ENCODE results near the gene CDC25B. TPM values are rescaled to one million over a fixed set of nuclear protein-coding genes. Genes with fewer than 3 reads are reported as not detected.
"Not testable (repeated sequence)": the region's sequence is repeated elsewhere in the genome, so short reads cannot be mapped to it uniquely, and the experiment has no call there.

Gene CDC25B
- polyA plus RNA-seq, 4 donors: 33.7 to 43.1 (median 38.4) TPM

DNA sequence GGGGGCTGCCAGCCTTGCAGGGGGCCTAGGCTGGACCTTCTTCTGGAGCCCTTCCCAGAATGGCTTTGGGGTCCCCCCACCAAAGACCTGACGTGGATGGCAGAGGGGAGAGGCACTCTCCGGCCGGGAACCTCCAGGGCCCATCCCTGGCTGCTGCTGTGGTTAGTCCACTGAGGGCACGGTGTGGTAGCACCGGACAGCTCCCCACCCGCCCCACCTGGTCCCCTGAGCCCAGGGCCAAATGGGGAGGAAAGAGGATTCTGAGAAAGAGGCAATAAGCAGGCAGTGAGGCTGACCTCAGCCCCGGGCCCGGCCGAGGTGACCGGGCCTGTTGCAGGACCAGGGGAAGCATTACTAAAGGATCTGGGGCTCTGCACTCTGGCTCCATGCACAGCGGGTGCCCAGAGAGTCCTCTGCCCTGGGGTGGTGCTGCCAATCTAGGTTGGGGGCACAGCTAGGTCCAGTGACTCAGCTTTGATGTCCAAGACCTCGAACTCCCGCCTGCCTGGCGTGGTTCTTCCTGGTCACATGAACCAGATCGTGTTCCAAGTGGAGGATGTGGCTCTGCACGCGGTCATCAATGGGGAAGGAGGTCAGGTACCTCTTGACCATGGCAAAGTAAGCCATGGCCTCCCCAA lies 11.8 kb upstream of the CDC25B start:
- DNase-seq (ENCODE audit: low read depth in 4 of 4, low spot score in 3 of 4): no peak

DNA sequence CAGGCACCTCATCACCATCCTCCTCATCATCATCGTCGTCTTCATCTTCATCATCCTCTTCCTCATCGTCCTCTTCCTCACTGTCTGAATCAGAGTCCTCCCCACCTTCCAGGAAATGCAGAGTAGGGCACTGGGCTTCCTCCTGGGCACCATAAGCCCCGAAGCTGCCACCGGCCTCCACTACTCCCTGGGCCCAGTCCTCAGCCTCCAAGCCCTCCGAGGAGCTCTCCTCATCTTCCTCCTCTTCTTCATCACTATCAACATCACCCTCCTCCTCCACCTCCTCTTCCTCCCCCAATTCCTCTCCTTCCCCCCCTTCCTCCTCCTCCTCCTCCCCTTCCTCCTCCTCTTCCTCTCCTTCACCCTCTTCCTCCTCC lies 11.3 kb upstream of the CDC25B start:
- no peak for DNase-seq (ENCODE audit: low read depth in 4 of 4, low spot score in 3 of 4)

DNA sequence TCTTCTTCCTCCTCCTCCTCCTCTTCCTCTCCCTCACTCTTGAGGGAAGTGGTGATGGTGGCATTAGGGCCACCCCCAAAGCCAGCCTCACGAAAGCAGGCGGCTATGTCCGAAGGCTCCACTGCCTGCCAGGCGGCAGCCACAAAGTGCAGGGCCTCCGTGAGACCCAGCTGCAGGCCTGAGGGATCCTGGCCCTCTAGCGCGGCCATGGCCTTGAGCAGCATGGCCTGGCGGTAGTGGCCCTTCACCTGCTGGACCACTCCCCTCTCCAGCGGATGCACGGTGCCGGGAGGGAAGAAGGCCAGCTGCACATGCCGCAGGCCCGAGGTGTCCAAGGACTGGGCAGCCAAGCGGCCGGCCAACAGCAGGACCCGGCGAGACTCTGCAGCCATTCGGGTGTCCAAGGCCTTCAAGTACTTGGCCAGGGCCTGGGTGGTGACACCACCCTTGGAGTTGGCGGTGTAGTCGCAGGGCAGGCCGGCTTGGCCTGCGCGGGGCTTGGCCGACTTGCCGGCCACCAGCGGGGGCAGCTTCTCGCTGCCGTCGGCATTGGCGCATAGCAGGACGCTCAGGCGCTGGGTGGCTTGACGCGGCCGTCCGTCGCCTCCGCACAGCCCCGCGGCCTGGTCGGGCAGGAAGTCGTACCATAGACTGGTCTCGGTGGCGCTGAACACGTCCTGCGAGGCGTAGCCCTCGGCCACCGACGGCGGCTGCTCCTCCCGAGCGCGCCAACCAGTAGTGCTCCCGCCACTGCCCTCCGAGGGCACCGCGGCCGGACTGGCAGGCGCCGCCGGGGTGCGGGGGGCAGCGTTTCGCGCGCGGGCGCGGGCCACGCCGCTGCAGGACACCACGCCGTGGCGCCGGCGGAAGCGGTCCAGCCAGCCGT lies 10.6 kb upstream of the CDC25B start:
- no peak for DNase-seq (ENCODE audit: low read depth in 4 of 4, low spot score in 3 of 4)

DNA sequence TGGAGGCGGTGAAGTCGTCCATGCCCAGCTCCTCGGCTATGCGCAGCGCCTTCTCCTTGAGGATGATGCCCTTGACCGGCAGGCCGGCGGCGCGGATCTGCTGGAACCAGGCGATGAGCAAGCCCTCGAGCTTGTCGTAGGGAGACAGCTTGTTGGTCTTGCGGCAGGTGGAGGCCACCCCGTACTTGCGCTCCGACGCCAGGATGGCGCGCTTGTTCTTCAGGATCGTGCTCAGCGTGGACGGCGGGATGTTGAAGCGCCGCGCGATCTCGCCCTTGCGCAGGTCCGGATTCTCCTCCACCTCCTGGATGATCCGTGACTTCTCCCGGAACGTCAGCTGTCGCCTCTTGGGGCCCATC lies 10.0 kb upstream of the CDC25B start:
- DNase-seq (ENCODE audit: low read depth in 4 of 4, low spot score in 3 of 4): no peak

DNA sequence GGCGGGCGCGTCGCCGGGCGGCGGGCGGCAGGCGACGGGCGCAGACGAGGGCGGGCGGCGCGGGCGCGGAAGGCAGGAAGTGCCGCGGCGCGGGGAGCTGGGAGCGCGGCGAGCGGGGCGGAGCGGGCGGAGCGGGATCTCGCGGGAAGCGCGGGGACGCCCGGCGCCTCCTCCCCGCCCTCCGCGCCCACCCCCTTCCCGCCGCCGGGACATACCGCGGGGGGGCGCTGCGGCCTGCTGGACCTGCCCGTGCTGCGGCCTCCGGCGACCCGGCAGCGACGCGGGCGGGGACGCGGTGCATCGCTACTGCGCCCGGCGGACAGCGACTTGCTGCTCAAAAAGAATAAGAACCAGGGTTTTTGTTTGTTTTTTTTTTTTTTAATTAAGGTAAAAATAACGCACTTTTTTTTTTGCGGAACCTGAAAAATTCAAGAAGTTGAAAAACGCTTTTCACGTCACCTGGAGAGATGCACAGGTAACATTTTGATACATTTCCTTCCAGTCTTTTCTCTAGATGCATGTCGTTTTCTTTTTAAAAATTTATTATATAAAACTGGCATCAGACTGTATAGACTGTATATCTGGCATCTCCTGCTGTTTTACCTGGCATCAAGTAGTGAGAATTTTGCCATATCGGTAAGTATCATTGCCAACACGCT lies 9.3 kb upstream of the CDC25B start, which contains the start of gene CENPB:
TSS of gene CENPB (minus strand) at position 76 of the 659 bp plus-strand sequence. CDS start 257 bp downstream, outside the sequence.
- DNase-seq (ENCODE audit: low read depth in 4 of 4, low spot score in 3 of 4): peak in 1 of 4 donors; percentile 73

DNA sequence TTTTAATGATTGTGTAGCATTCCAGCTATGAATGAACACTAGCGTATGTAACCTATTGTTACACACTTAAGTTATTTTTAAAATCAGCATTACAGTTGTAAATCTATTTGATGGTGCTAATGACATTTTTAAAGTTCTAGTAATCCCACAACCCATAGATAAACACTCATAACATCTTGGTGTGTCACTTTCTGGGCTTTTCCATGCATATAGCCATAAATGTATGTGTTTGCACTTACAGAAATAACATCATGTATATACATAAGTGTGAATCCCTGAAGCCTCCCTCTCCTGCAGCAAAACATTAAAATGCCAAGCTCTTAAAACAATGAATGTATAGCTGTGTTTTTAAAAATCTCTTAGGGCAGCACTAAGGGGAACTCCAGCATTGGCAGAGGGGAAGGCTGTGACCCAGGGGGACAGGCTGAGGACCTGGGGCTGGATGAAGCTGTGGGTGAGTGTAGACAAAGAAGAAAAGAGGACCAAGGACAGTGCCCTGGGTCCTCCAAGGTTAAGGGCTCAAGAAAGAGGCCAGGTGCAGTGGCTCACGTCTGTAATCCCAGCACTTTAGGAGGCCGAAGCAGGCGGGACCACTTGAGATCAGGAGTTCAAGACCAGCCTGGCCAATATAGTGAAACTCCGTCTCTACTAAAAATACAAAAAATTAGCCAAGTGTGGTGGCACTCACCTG lies 8.6 kb upstream of the CDC25B start:
- no peak for DNase-seq (ENCODE audit: low read depth in 4 of 4, low spot score in 3 of 4)

DNA sequence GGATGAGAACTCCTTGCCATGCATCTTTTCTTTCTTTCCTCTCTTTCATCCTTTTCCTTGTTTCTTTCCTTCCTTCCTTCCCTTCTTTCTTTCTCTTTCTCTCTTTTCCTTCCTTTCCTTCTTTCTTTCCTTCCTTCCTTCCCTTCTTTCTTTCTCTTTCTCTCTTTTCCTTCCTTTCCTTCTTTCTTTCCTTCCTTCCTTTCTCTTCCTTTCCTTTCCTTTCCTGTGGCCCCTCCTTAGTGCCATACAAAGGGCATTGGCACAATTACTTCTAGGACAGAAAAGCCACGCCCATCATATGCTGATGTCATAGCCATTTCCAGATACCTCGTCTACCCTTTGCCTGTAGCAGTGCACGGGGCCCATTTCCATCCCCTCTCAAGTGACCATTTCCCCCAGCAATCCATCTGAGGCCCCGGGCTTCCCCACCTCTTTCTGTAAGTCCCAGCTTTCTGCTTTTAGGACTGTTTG lies 7.4 kb upstream of the CDC25B start:
- DNase-seq (ENCODE audit: low read depth in 4 of 4, low spot score in 3 of 4): no peak

DNA sequence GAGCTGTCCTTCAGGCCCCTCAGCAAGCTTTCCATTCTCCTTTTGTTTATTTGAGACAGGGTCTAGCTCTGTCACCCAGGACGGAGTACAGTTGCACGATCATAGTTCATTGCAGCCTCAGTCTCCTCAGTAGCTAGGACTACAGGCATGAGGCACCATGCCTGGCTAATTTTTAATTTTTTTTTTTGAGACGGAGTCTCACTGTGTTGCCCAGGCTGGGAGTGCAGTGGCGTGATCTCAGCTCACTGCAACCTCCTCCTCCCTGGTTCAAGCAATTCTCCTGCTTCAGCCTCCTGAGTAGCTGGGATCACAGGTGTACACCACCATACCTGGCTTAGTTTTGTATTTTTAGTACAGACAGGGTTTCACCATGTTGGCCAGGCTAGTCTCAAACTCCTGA lies 6.9 kb upstream of the CDC25B start:
- DNase-seq (ENCODE audit: low read depth in 4 of 4, low spot score in 3 of 4): not testable (repeated sequence)

DNA sequence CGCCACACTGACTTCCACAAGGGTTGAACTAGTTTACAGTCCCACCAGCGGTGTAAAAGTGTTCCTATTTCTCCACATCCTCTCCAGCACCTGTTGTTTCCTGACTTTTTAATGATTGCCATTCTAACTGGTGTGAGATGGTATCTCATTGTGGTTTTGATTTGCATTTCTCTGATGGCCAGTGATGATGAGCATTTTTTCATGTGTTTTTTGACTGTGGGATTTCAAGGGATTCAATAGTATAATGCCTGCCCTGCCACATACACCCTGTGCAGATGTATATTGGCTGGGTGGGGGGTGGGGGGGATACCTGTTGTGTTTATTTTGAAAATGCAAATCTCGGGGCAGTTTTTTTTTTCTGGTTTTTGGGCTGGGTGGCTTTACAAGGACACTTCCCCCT lies 1.9 kb upstream of the CDC25B start:
- not testable (repeated sequence) for DNase-seq (ENCODE audit: low read depth in 4 of 4, low spot score in 3 of 4)

DNA sequence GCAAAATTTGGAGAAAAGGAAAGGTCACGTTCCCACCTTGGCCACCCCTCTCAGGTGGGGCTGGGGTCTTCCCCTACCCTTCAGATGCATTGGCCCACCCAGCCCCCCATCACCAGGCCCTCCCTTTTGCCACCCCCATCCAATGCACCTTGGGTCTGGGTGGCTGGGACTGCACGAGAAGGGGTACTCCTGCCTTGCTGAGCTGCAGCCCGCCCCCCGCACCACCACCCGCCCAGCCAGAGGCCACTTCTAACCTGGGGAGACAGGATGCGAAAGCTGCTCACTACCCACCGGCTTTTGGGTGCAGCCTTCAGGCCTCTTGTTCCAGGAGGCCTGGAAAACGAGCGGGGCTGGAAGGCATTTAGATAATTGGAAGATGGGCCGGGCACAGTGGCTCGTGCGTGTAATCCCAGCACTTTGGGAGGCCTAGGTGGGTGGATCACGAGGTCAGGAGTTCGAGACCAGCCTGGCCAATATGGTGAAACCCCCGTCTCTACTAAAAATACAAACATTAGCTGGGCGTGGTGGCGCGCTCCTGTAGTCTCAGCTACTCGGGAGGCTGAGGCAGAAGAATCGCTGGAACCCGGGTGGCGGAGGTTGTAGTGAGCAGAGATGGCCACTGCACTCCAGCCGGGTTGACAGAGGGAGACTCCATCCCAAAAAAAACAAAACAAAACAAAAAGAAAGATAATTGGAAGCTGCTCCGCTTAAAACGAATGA lies 1.2 kb upstream of the CDC25B start:
- DNase-seq (ENCODE audit: low read depth in 4 of 4, low spot score in 3 of 4): no peak

DNA sequence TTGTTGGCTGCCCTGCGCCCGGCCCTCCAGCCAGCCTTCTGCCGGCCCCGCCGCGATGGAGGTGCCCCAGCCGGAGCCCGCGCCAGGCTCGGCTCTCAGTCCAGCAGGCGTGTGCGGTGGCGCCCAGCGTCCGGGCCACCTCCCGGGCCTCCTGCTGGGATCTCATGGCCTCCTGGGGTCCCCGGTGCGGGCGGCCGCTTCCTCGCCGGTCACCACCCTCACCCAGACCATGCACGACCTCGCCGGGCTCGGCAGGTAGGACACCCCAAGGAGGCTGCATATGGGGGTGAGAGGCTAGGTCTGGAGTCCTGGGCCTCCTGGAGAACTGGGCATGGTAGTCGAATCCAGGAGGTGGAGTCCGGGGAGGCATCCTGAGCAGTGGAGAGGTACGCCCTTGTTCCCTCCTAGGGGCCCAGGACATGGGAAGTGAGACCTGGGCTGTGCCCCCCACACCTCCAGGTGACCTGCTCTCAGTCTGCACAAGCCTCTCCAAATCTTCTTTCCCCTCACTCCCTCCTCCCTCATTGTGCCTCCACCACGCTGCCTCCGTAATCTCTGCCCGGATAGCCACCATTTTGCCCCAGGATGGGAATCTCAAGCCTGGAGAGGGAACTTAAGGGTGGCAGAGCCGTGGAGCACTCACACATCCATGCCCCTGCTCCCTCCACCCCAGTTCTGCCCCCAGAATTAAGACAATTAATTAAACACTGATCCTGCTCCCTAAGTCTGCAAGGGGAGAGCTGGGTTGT lies 541 bp downstream of the CDC25B start:
- no peak for DNase-seq (ENCODE audit: low read depth in 4 of 4, low spot score in 3 of 4)

DNA sequence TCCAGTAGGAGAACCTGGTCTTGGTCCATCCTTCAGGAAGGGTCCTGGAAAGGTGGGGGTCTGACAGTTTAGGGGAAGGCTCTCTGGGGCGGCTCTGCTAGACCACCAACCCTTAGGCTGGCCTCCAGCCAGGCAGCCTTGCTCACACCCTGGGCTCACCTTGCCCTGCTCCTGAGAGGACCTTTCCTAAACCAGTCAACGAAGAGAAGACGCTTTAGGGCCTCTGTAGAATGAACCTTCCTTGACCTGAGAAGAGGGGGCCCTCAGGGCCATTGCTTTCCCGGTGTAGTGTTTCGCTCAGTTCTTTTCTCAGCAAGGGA lies 1.1 kb downstream of the CDC25B start:
- DNase-seq (ENCODE audit: low read depth in 4 of 4, low spot score in 3 of 4): no peak

DNA sequence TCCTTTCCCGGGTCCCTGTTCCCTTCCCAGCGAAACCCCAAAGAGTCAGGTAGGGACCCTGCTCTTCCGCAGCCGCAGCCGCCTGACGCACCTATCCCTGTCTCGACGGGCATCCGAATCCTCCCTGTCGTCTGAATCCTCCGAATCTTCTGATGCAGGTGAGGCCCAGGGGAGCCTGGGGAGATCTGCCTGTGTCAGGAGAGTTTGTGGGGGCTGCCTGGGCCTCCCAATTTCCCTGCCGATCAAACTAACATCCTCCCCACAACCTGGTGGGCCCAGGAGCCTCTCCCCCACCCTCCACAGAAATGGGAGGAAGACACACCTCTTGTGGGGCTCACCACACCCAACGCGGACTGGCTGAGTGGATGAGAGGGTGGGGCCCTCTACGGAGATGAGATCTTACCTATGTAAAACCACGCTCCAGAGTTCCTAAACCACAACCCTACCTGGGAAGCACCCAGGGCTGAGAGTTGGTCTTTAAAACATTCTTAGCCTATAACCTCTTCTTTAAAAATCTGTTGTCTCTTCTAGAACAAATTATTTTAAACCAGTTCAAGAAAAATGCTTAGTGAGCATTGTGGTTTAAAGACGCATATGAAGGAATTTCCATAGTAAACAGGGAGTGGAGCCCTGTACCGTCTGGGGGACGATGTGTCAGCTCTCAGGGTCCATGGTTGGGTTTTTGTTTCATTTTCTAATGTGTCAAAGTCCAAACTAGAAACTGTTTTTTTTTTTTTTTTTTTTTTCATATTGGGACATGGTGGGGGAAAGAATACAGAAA lies 1.7 kb downstream of the CDC25B start:
- no peak for DNase-seq (ENCODE audit: low read depth in 4 of 4, low spot score in 3 of 4)

DNA sequence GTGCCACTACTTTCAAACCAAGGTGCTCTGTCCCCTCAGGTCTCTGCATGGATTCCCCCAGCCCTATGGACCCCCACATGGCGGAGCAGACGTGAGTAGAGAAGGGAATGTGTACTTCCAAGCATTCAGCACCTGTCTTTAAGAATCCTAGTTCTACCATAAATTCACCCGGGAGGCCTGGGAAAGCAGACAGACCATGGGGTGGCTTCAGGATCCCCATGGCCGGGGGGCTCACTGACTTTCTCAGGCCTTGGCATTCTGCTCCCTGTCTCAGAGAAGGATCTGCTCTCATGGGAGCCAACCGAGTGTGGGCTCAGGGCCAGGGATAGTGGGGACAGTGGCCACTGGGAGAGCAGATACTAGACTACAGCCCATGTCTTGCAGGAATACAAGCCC lies 2.3 kb downstream of the CDC25B start:
- DNase-seq (ENCODE audit: low read depth in 4 of 4, low spot score in 3 of 4): no peak

DNA sequence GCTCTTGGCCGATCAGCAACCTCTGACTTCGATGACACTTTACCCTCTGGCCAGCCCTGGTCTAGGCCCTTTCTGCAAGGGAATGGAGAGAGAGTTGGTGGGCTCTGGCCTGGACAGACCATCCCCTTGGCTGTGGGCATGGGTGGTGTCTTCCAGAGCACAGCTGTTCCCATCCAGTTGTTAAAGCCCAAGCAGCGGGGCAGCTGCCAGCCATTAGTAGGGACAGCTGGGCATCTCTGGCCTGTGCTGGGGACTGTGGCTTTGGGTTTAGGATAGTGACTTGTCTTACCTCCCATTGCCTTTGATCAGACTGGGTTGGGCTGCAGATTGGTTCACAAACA lies 2.8 kb downstream of the CDC25B start:
- DNase-seq (ENCODE audit: low read depth in 4 of 4, low spot score in 3 of 4): no peak

DNA sequence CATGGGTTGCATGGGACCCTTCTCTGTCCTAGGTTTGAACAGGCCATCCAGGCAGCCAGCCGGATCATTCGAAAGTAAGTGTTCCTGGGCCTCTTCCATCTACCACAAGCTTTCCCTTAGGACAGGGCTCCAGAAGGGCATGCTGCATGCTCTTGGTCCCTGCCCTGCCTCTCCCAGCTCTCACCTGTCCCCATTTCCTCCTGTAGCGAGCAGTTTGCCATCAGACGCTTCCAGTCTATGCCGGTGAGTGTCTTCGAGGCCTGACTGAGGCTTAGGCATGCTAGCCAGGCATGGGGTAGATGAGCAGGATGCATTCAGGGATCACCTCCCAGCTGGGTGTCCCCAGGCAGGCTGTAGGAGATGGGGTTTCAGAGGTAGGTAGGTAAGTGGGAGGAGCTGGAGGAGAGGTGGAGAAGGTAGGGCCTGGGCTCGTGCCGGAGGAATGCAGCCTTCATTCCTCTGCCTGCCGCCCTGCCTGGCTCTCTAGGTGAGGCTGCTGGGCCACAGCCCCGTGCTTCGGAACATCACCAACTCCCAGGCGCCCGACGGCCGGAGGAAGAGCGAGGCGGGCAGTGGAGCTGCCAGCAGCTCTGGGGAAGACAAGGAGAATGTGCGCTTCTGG lies 4.3 kb downstream of the CDC25B start:
- no peak for DNase-seq (ENCODE audit: low read depth in 4 of 4, low spot score in 3 of 4)

DNA sequence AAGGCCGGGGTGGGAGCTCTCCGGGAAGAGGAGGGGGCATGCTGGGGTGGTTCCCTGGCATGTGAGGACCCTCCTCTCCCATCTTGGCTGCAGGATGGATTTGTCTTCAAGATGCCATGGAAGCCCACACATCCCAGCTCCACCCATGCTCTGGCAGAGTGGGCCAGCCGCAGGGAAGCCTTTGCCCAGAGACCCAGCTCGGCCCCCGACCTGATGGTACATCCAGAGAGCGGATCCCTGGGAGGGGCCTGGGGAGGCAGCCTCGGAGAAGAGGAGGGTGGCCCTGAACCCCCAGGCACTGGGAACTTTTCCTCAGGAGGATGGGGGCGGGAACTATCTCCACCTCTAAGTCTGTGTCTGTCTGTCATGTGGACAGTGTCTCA lies 4.8 kb downstream of the CDC25B start:
- no peak for DNase-seq (ENCODE audit: low read depth in 4 of 4, low spot score in 3 of 4)

DNA sequence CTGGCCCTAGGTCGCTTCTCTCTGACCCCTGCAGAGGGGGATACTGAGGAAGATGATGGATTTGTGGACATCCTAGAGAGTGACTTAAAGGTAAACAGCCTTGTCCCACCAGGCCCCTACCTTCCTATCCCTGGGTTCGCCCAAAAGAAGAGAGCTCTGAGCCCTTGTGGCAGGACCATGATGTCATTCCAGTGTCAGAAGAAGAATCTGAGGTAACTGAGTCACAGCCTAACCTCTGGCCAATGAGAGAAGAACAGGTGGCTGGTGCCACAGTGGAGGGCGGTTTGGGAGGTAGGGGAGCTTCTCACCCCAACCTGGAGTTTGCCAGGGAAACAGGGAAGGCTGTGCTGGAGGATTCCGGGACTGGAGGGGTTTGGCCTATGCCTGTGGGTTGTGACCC lies 5.2 kb downstream of the CDC25B start:
- no peak for DNase-seq (ENCODE audit: low read depth in 4 of 4, low spot score in 3 of 4)

DNA sequence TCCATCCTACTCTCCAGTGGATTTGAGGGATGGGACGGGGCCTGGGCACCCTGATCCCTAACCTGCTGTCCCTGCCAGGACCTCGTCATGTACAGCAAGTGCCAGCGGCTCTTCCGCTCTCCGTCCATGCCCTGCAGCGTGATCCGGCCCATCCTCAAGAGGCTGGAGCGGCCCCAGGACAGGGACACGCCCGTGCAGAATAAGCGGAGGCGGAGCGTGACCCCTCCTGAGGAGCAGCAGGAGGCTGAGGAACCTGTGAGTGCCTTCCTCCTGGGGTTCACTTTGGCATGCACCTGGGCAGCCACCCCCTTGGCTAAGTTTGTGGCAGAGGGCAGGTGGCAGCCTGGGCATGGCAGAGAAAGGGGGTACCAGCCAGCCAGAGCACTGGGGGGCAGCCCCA lies 5.7 kb downstream of the CDC25B start:
- DNase-seq (ENCODE audit: low read depth in 4 of 4, low spot score in 3 of 4): no peak
